ENCODE results near the gene ZNF700.
"Not testable (repeated sequence)": the region's sequence is repeated elsewhere in the genome, so short reads cannot be mapped to it uniquely, and the experiment has no call there.

Gene ZNF700

GRCh38 chr19:11987405-11988281 is 62.7 kb downstream of the ZNF700 start:
- peak; percentile 70 to 77 (median 71) for DNase-seq (ENCODE audit: low read depth in 2 of 3, low spot score in 2 of 3)

DNA sequence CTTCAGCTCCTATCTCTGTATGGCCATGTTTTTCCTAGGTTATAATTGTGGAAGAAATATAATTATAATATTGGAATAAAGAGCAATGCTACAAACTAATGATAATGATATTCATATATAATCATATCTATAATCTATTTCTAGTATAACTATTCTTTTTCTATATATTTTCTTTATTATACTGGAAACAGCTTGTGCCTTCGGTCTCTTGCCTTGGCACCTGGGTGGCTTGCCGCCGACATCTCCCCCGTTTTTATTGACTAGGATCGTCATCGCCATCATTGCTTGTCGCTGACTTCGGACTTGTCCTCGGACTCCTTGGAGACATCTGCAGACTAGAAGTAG is 64.2 kb downstream of the ZNF700 start:
- no peak for DNase-seq (ENCODE audit: low read depth in 2 of 3, low spot score in 2 of 3)

DNA sequence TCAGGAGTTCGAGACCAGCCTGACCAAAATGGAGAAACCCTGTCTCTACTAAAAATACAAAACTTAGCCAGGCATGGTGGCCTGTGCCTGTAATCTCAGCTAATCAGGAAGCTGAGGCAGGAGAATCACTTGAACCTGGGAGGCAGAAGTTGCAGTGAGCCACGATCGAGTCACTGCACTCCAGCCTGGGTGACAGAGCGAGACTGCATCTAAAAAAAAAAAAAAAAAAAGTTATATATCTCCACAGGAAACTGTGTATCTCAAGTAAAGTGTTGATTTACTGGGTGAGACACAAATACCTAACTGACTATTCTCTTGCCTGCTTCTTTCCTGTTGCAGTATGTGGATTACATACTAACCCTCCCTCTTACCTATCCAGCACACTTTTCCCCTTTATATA is 67.0 kb downstream of the ZNF700 start:
- DNase-seq (ENCODE audit: low read depth in 2 of 3, low spot score in 2 of 3), result not testable (repeated sequence)

DNA sequence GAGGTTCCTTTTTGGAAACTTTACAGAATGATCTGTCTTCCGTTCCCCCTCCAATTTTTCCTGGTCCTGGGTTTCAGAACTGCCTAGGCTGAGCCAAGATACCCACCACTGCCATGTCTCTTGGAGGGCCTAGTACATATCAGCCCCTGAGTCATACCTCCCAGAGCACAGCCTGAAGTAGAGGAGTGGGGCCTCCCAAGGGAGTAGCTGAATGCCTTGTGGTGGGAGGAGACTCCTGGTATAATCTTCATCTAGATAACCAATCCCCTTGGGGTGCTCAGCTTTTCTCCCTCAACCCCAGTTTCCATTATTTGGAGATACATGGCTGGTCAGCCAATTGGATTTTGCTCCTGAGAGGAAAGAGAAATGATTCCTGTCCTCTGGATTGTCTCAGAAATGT is 70.3 kb downstream of the ZNF700 start:
- no peak for DNase-seq (ENCODE audit: low read depth in 2 of 3, low spot score in 2 of 3)
